Ovary (tissue), 3 donors: ENCODE results near the gene BIRC7.

Source experiments
- EP300 ChIP-seq: sonication (generic); formaldehyde crosslinking; IDR thresholded peaks from one replicate; pipeline ENCODE4 v1.6.1; 2017; ENCODE audit warnings: antibody characterized with exemption
- POLR2A ChIP-seq: fragments of 450-650 bp; IDR thresholded peaks from one replicate; pipeline ENCODE4 v1.6.1; 2017; ENCODE audit warnings: antibody characterized with exemption, mild to moderate bottlenecking, moderate library complexity
- TF ChIP-seq, protein P1 (sequence below), 3 donors: fragments of 450-650 bp in 2 of 3; fragments of 200-600 bp in 1 of 3; IDR thresholded peaks; one replicate each; pipeline versions ENCODE4 v1.5.1 to v1.8.0; 2016 to 2022; ENCODE audit warnings: antibody characterized with exemption in 3 of 3, mild to moderate bottlenecking in 1 of 3
- donor health status: DM: no; HTN: no; CAD: no.

DNA sequence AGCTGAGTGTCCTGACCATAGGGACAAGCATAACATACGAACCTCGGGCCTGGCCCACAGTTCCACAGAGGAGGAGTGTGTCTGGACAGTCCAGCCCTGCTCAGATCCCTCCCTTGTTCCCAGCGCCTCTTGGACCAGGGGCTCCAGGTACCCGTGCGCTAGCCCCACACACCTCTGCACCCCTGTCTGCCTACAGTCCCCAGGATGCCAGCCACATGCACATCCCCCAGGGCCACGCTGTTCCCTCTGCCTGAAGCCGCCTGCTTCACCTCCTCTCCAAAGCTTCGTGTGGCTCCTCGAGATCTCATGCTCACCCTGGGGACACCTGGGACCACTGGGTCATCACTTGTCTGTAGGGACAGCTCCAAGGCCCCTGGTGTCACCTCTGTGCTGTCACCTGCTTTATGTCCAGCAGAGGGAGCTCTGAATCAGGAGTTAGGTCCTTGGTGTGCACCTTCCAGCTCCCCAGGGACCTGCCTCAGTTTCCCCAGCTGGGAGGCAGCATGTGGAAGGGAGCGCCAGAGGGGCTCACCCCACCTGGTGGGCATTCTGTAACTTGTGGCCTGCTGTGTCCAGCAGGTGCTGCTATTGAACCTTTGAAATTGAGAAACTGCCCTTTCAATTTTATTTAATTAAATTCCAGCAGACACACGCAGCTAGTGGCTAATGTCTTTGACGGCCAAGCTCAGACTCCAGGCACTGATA lies 12.4 kb upstream of the BIRC7 start:
- TF ChIP-seq, protein P1, sequence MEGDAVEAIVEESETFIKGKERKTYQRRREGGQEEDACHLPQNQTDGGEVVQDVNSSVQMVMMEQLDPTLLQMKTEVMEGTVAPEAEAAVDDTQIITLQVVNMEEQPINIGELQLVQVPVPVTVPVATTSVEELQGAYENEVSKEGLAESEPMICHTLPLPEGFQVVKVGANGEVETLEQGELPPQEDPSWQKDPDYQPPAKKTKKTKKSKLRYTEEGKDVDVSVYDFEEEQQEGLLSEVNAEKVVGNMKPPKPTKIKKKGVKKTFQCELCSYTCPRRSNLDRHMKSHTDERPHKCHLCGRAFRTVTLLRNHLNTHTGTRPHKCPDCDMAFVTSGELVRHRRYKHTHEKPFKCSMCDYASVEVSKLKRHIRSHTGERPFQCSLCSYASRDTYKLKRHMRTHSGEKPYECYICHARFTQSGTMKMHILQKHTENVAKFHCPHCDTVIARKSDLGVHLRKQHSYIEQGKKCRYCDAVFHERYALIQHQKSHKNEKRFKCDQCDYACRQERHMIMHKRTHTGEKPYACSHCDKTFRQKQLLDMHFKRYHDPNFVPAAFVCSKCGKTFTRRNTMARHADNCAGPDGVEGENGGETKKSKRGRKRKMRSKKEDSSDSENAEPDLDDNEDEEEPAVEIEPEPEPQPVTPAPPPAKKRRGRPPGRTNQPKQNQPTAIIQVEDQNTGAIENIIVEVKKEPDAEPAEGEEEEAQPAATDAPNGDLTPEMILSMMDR (IDR thresholded peaks at IDR 0.05) = peak; percentile 10 to 21 (median 17)
- TF ChIP-seq POLR2A (no peak), EP300 (no peak)
